Activated CD4-positive, alpha-beta T cell treated with anti-CD3 and anti-CD28 coated beads, Interleukin-2, Interleukin-6, amounts not matched to agents 100 ng/mL and 50 ng/mL, durations not matched to agents 16 hours and 8 hours (primary cell): ENCODE data around the gene NFIB.

Experiments used
- DNase-seq: peaks from one replicate; pipeline ENCODE4 v3.0.0-alpha.2; 2020

Gene NFIB

DNA sequence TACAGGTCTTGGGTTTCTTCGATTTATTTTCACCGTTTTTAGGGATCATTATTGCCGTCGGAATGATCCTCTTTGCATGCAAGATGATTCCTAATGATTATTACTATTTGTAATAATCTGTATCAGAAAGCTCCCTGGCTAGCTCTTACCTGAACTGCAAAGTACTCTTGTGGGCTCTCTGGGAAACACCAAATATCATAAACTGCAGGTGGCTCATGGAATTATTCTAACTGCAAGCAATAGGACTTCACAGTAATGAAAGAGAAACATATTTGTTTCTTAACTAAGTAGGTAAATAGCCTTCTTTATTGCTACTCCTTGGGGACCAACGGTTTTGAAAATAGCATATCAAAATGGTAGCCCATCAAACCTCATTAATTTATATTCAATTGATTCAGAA lies 219.4 kb downstream of the NFIB start:
- no peak for DNase-seq

DNA sequence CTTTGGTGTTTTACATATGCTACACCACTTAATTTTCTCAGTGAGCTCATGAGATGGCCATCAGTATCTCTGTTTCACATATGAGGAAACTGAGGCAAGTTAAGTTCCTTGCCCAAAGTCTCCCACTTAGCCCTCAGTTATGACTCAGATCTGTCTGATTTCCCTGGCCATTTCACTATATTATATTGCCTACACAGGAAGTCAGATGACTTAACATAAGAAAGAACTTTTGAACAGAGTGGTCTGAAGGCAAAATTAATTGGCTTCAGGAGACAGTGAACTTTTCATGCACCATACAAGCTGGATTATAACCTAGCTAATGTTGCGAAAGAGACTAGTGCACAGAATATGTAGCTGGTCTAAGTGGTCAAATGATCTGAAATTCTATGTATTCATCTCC lies 221.6 kb downstream of the NFIB start:
- DNase-seq, result no peak

DNA sequence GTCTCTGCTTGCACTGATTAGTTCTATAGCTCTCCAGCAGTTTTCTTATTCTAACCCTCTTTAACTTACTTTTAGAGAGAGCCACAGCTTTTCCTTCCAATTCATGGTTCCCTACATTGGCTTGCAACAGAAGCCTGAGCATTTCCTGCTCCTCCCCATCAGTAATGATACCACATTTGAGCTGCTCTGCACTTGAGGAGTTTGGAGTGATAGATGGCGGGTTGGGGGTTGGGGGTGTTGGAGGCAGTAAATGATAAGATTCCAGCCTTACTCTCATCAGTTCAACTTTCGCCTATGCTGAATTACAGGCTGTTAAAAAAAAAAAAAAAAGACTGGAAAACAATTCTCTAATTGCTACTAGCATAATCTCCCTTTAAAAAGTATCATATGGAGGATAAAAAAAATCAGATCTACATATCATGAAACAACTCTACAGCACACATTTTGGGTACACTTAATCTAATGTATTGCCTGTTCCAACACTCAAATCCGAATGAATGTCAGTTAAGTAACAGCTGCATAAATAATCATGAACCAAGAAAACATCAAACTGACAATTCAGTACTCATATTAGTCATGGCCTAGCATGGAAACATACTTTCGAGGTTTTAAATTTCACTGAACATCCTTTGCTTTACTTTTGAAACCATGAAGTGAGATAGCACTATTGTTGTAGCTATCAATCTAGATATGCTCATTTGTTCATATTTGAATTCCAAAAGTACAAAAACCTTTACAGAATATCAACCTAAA lies 224.7 kb downstream of the NFIB start:
- no peak for DNase-seq

DNA sequence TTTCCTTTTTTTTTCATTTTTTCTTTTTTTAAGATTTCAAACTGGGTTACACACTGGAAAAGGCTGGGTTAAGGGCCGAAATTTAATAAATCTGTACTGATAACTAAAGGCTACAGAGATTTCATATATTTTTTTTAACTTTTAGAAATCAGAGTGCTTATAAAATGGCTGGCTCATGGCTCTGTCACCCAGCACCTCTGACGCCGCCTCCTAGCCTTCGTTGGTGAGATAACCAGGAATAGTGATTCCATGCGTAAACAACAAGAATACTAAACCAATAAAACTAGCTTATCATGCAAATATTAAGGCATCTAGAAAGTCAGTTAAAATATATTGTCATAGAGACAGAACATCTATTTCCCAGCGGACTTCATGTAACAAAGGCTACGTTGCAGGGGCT lies 226.4 kb downstream of the NFIB start:
- DNase-seq, result no peak

DNA sequence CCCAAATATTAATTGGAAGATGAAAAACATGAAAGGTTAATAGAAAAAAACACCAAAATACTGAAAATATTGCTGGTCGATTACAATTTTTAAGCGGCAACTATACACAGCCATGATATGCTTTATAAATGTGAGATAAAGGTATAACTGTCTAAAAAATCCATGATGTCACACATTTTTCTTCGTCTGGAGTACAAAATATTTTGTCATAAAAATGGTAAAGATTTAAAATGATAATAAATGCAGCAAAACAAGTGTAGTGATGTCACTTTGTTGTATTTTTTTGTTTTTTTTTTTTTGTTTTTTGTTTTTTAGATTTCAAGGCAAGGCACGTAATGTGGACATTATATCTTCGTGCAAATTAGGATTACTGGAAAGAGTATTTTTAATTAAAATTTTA lies 227.4 kb downstream of the NFIB start:
- no peak for DNase-seq

DNA sequence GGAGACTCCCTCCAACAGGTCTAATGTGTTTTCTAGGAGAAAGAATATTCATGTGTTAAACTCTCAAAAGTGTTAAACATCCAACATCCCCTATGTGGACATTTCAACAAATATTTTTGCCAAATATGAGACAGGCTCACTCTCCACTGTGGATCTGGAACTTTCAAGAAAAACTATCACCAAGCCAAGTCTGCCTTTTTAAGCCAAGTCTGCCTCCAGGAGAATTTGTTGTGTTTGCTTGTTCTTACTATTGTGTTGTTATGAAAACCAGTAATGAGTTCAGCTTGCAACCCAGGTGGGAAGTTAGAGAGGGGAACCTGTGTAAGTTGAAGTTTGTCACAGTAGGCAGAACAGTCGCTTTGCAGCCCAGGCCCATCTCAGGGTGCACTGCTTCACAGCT lies 228.1 kb downstream of the NFIB start:
- no peak for DNase-seq

DNA sequence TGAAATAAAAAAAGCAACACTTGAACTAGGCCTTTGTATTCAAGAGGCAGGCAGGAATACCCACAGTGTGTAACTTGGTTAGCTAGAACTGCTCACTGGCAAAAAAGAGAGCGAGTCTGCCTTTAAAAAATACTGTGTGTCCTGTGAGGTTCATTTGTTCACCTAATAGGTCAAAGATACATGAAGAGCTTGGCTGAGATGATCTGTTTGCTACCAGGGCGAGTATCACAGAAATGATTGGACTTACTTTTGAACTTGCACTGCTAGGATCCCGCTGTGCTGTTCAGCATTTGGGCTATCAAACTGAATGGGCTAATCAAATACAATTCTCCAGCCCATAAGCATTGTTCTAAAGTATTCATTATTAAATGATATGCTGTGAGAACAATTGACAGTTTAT lies 229.1 kb downstream of the NFIB start:
- no peak for DNase-seq

DNA sequence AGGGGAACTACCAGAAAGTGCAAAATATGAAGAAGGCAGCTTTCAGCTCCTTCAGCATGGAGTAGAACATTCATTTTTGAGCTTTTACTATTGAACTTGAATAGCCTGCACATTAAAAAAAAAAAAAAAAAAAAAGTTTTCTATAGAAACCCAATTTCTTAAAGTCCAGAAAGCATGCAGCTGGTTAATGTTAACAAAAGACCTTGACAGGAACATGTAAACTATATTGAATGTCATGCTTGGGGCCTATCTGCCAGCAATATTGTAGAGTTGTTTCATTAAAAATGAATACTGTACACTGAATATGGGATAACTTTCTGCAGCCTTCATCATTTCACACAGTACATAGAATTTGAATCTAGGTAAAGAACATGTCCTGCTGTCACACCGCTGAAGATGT lies 230.6 kb downstream of the NFIB start:
- no peak for DNase-seq

DNA sequence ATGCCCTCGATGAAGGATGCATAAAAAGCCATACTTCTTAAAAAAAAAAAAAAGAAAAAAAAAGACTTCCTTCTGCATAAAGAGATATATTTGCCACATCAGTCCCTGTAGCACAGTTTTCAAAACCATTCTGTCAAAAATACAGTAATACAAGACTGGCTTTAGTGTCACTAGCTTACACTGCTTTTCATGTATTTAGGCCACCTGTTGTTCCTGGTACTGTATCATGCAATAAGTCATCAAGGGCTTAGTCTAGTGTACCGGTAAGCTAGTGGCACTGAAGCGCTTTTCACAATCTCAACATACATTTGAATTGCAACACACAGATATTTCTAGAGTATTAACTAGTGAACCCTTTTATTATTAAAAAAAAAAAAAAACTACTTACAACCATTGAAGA lies 231.2 kb downstream of the NFIB start:
- no peak for DNase-seq

DNA sequence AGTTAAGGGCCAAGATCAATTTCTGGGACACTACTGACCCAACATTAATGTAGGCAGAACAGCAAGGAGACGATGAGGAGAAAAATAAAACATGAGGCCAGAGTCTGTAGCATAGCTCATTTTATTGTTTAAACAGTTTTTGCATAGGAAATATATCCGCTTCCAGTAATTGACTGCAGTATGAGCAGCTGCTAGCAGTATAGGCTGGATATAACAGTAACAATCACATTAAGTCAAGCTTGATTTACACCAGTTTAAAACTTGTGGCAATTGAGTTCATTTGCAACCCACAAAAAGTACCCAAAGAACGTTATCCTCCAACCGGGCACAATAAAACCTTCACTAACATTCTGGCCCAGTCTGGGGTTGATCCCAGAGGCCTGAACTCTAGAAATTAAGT lies 232.2 kb downstream of the NFIB start:
- DNase-seq, result no peak

DNA sequence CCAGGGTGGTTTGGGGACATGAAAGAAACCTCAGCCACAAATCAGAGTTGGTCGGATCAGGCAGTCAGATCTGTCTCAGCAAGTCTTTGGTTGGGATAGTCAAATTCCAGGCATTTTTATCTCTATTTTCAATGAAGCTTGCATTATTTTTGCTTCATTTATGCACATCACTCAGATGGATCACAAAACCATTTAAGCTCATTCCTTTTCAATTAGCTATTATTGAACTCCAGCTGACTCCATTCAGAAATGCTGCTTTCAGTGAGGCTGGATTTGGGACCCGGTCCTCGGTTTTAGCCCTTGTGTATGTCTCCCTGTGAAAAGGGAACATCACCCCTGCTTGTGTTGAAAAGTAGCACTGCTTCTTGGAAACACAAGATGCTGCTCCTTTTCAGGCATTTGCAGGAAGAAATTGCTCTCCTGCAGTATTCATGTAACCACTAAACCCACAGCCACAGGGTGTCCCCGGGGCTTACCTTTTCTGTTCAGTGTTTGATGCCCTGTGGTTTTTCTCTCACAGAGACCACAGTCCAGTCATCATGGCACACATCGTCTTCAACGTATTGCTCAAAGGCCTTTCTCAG lies 232.9 kb downstream of the NFIB start:
- DNase-seq, result peak; percentile 1

DNA sequence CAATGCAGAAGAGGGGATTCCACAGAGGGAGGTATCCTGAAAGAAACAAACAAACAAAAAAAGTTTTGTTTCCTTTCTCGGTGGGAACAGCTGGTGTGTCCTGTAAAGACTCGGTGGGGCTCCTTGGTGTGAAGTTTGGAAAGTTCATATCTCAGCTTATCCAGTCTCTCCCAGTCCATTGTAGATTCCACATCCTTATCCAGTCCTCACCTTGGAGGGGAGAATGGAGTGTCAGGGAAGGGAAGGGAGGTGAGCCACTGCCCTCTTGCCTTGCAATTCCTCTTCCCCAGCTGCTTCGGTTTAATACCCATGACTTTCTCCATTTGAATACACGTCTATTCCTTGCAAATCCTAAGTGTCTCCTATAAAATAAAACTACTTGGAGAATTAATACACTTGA lies 234.5 kb downstream of the NFIB start:
- DNase-seq, result no peak

DNA sequence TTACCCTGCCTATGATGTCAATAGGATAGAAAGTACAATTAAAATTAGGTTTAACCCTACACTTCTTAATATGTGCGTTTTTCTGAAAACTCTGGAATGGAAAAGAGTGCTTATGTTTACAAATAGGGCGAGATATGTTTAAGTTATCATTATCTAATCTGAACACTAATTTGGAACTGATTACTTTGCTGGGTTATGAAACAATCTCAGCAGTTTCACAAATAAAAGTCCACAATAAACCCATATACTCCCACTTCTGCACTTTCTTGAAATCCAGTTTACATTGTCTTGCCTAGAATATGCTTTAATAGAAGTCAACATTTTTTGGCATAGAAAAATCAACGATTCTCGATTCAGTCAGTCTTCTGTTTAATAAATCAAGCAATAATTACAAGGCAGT lies 236.3 kb downstream of the NFIB start:
- DNase-seq, result no peak

DNA sequence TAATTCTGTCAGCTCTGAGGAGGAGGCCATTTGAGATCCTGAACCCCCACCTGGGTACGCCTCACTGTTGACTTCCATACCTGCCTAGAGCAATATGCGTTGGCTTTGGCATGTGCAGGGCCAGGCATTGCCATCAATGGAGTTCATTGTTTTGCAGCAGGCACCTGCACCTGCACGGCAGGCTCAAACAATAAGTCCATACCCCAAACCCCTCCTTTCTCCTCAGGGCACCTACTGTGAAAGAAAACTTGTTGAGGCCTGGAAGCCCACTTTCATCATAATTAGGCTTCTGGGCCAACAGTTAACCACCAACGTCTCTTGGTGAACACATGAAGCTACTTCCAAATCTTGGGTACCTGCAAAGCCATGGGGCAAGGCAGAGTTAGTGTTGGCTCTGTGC lies 238.7 kb downstream of the NFIB start:
- DNase-seq, result no peak

DNA sequence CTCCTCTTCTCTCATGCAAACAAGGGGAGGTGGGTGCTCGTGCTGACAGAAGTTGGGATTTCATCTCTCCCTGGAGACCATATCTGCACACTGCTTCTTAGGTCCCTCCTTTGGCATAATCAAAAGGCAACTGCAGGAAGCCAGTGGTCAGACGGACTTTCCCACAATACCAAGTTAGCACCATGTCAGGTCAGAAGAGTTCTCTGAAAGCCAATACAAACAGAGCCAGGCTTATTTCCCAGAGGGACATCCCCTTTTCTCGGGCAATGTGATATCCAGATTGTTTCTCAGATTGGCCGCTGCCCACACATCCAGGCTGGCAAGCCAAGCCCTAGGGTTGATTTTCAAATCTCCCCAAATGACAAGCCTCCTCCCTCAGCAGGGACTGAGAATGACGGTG lies 241.1 kb downstream of the NFIB start:
- no peak for DNase-seq

DNA sequence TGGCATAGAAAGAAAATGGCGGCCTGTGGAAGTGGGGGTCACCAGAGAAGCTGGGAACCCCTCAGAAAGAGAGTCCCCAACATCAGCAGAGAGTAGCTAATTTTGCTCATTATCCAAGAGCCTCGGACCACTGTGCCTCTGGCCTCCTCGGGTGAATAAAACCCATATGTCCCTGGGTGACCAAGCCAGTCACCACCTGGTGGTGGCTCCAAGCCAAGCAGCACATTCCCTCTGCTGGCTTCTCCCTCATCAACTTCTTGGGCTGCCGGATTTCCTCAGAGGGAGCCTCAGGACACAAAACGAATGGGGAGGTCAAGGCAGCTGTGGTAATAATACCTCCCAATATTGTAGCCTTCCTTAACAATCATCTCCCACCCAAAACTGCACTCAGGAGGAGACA lies 242.5 kb downstream of the NFIB start:
- DNase-seq, result no peak

DNA sequence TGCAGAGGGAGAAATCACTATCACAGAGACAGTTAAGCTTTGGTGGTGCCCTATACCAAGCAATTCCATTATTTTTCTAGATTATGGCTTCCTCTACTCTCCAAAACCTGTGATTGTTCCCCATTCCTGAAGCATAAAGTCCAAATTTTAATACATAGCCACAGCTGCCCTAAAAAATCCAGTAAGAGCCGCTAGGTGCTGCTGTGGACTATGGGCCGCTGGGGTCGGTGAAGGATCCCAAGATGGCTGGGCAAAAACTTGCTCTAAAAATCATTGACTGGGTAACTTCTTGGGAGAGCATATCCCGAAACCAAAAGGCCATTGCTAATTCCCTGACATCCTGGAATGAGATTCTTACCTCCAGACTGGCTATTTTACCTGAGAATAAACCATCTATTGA lies 245.3 kb downstream of the NFIB start:
- DNase-seq, result no peak

DNA sequence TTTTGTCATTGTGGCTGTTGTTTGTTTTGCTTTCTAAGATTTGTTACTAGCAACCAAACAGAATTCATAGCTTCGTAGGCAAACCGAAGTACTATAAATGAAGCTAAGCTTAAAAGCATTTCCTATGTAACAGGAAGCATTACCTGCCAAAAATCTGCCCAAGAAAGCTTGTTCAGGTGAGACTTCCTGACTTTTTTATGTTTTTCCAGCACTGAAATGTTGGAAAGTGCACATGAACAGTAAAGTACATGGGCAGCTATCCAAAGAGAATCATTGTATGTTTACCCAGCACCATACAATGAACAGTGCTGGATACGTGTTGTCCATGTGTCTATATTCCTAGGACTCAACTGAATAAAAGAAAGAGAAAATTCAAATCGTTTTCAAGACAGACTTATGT lies 247.1 kb downstream of the NFIB start:
- DNase-seq, result no peak

DNA sequence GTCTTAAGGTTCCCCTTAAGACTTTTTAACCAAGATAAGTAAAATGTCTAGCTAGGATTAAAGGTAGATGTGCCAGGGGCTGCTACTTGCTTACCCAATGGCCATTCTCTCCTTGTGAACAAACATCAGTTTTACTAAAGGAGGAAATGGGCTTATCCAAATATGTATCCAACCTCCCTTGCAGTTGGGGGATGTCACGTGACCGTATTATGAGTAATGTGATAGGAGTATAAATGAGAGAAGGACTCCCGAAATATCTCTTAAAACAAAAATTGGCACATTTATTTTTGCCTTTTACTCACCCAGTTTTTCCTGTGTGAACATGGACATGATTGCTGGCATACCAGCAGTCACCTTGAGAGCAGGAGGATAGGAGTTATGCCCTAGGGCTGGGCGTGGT lies 247.9 kb downstream of the NFIB start:
- no peak for DNase-seq

DNA sequence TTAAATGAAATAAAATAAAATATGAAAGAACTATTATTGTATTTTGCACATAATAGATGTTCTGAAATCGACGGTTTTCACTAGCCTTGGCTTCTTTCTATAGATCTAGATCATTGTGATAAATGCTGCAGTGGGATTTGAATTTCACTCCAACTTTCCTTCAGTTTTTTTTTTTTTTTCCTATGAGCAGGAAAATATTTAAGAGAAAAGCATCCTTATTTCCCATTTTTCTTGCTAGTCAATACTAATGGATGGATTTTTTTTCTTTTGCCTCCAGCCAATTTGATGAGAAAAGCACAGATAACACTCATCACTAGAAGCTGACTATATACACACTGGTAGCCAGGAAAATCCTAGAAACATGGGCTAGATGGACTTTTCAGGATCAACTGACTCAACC lies 249.0 kb downstream of the NFIB start:
- no peak for DNase-seq

DNA sequence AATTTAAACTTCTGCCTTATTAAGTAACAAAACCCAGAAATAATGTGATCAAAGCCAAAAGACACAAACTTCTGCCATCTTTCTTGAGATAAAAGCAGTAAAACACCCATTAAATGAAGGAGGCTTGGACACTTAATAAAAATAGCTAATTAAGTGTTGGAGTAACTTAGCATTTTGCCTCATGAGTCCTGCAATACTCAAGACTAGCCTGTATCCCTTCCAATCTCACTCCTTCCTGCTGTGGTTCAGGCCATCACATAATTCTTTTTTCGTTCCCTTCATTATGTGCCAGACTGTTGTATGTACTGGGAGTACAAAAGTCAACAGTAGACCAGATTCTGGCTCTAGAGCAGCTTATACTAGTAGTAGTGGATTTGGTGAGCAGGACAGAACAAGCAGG lies 250.2 kb downstream of the NFIB start:
- DNase-seq, result no peak

DNA sequence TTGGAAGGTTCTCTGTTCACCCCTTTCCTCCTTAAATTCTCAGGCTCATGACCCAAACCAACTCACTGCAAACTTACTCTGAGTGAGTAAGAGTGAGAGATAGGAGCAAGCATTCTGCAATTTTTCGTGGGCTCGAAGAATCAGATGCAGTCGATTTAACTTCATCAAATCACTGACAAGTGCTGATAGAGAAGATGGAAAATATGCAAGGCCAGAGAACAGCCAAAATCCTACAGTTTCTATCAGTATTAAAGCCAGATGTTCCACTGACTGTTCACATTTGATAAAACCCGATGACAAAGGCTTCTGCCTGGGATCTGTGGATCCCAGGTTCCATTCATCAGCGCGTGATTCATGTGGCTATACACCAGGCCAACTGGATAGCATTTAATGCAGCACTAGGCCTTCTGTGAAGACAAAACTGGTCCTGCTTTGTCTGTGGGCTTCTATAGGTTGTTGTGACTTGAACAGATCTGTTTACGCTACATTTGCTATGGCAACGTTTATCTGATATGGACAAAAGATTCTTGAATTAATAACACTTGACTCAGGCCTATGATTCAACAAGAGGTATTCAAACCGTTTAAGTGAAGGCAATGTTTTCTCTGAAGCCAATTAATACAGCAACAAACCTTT lies 251.2 kb downstream of the NFIB start:
- DNase-seq, result no peak

DNA sequence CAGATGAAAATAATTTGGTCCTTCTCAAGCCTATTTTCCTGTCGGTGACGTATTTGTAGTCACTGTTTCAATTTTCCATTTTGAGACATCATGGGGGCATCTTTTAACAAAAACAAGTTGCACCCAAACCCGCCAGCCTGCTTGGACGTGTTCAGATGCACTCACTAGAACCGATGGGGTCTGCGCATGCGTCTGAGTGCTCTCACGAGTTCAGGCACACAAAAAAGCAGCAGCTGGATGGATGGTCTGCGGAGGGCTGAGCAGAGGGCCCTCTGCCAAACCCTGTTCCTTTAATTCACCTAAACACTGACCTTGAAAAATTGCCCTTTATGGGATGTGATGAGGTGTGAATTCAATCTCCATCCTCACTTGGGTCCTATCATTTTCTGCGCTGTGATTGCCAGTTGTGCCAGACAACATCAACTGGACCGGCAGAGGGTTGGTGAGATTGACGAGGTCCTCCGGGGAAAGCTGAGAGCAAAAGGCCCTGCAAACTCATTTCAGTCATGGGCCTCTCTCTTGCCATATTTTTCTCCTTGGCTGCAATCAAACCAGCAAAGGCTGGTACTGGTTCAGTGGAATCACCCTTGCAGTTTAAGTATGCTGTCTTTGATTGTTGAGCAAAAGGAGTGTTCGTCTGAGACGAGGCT lies 251.9 kb downstream of the NFIB start:
- no peak for DNase-seq

DNA sequence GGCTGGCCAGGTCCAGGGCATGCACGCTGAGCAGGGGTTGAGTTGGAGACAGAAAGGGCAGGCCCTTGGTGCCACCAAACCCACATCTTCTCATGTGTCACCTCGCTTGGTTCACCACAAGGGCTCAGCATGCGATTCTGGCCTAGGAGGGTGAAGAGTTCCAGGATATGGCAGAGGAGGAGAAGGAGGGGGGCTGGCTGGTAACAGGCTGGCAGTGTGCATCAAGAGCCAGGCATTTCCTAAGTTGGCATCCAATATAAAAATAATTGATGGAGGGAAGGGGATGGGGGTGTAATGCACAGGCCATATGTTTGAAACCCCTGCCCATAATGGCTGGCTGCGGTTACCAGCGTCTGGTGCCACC lies 255.6 kb downstream of the NFIB start:
- no peak for DNase-seq
